ENCODE data around the gene SEMA6D.

Gene SEMA6D

DNA sequence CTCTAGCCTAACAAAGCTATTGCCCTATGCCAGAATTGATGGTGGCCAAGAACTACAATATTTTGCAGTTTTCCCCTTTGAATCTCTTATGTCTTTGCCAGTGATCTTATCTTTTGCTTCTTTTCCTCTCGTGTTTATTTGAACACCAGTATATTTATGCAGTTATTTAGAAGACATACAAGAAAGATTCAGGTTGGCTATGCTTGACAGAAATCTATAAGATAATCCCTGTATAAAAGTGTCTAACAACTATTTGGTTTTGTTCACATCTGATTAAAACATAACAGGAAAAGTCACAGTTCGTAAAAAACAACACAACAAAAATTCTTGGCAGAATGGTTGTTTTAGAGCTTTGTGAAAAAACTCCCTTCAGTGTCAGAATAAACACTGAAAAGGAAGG lies 63.7 kb downstream of the SEMA6D start:
- in situ Hi-C loops (cut with HindIII; ENCODE audit: low sequenced_read_pairs), result no loop called here

- in situ Hi-C loops (cut with HindIII; ENCODE audit: low sequenced_read_pairs), result no loop called here
Measured at GRCh38 chr15:47781527-47781926, 64.2 kb downstream of the SEMA6D start.

DNA sequence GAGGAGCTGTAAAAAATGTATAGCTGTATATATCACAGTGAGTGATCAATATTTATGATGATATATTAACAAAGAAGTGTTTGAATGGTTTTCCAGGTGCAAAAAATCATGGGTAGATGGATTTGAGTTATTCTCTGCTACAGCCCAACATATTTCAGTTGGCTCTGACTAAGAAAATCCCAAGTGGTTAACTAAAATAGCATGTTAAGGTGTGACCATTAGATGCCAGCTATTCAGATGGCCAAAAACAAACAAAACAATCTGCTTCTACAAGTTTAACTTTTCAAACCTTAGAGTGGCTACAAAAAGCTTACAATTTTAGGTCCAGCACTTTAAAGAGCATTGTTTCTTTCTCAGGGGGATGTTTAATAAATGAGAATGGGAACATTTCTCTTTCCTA lies 67.5 kb downstream of the SEMA6D start:
- in situ Hi-C loops (cut with HindIII; ENCODE audit: low sequenced_read_pairs), result no loop called here

GRCh38 chr15:47786371-47786770 lies 69.1 kb downstream of the SEMA6D start:
- in situ Hi-C loops (cut with HindIII; ENCODE audit: low sequenced_read_pairs), result no loop called here

DNA sequence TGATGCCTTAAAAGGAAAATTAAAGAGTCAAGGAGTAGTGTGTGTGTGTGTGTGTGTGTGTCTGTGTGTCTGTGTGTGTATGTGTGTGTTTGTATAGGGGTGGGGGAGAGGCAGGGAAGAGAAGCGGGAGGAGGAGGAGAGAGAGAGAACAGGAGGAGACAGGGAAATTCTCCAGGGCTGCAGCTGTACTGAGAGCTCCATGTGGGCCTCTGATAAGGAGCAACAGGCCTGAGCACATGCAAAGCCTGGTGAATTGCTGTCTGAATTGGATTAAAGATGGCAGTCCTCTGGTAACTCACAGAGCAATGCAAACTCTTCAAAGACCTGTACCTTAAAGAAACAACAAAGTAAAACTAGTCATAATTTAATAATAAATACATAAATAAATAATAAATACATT lies 70.6 kb downstream of the SEMA6D start:
- in situ Hi-C loops (cut with HindIII; ENCODE audit: low sequenced_read_pairs), result no loop called here

GRCh38 chr15:47788685-47789084 lies 71.4 kb downstream of the SEMA6D start:
- in situ Hi-C loops (cut with HindIII; ENCODE audit: low sequenced_read_pairs), result no loop called here

DNA sequence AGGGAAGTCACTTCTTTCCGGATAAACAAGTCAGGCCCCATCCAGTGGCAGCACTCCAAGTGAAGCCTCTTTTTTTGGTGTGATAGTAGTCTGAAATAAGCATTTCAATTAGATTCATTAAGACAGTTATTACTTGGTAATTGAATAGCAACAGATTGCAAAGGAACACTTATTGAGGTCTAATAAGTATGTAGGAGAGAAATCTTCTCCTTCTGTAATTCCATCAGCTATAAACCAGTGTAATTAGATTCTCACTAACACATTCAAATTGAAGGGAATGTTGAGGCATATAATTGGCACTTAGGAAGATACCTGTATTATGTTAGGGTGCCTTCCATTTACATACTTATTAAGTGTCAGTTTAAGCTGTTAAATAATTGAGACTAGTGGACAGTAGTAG lies 73.9 kb downstream of the SEMA6D start:
- in situ Hi-C loops (cut with HindIII; ENCODE audit: low sequenced_read_pairs), result no loop called here

- in situ Hi-C loops (cut with HindIII; ENCODE audit: low sequenced_read_pairs), result no loop called here
Measured at GRCh38 chr15:47792231-47792630, 74.9 kb downstream of the SEMA6D start.

GRCh38 chr15:47794252-47794914 lies 77.1 kb downstream of the SEMA6D start:
- in situ Hi-C loops (cut with HindIII; ENCODE audit: low sequenced_read_pairs), result no loop called here

GRCh38 chr15:47795864-47796263 lies 78.6 kb downstream of the SEMA6D start:
- in situ Hi-C loops (cut with HindIII; ENCODE audit: low sequenced_read_pairs), result no loop called here

- in situ Hi-C loops (cut with HindIII; ENCODE audit: low sequenced_read_pairs), result no loop called here
Measured at GRCh38 chr15:47796339-47796738, 79.0 kb downstream of the SEMA6D start.

DNA sequence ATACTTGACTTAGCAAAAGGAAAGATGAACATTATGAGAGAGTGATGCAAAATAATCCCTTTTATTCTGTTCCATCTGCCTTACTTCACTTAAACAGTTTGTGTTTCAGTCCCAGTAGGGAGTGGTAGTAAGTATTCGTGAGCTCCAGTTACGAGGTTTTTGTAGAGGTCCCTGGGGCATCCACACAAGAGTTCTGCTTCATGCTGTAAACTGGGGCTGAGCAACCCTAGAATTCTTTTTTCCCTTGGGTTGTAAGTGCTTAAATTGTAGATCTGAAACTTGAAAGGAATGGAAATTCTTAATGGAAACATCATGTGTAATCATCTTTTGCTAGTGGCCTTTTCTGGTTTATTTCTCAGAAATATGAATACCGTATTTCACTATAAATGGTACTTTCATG lies 79.5 kb downstream of the SEMA6D start:
- in situ Hi-C loops (cut with HindIII; ENCODE audit: low sequenced_read_pairs), result no loop called here

GRCh38 chr15:47801522-47801921 lies 84.2 kb downstream of the SEMA6D start:
- in situ Hi-C loops (cut with HindIII; ENCODE audit: low sequenced_read_pairs), result no loop called here

GRCh38 chr15:47802216-47802615 lies 84.9 kb downstream of the SEMA6D start:
- in situ Hi-C loops (cut with HindIII; ENCODE audit: low sequenced_read_pairs), result no loop called here

DNA sequence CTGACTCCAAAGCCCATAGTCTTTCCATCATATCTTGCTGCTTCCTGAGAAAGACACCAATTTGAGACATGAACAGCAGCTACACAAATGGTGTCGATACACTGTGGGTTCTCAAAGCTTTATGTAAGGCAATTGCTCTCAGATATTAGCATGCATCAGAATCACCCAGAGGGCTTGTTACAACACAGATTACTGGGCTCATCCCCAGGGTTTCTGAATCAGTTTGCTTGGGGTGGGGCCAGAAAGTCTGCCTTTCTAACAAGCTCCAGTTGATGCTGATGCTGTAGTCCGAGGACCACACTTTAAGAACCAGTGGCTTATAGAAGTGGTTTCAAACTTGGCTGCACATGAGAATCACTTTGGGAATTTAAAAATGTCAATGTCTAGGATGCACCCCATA lies 86.5 kb downstream of the SEMA6D start:
- in situ Hi-C loops (cut with HindIII; ENCODE audit: low sequenced_read_pairs), result no loop called here

GRCh38 chr15:47804733-47805132 lies 87.4 kb downstream of the SEMA6D start:
- in situ Hi-C loops (cut with HindIII; ENCODE audit: low sequenced_read_pairs), result no loop called here

DNA sequence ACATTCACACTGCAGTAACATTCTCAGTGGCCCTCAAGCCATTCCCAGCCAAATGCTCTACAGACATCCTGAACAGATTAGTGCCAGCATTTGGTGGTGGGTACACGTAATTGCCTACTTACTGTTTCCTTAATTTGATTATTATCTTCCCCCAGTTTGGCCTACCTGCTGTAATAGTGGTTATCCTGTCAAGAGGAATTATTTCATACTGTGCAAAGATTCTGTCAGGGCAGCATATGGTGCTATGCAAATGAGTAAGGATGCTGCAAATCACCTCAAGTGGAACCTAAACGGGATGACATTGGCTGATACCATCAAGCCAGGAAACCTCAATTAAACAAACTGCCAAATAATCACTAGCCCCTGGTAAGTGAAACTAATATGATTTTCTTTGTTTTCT lies 88.7 kb downstream of the SEMA6D start:
- in situ Hi-C loops (cut with HindIII; ENCODE audit: low sequenced_read_pairs), result no loop called here

DNA sequence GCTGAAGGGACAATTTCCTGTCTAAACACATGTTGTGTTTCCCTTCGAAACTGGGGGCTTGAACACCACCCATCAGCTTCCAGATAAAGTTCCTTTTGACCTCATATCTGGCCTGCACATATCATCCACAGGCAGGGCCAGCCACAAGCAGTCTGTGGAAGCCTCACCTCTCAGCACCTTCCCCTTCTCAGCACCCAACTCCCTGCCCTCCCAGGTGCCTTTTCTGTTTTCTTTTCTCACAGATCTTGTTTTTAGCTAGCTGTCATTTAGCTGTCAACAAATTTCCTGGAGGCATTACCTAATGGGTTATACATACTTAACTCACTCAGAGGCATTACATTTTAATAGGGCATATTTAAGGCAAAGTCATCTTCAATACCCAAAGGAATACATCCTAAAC lies 93.9 kb downstream of the SEMA6D start:
- in situ Hi-C loops (cut with HindIII; ENCODE audit: low sequenced_read_pairs), result no loop called here

DNA sequence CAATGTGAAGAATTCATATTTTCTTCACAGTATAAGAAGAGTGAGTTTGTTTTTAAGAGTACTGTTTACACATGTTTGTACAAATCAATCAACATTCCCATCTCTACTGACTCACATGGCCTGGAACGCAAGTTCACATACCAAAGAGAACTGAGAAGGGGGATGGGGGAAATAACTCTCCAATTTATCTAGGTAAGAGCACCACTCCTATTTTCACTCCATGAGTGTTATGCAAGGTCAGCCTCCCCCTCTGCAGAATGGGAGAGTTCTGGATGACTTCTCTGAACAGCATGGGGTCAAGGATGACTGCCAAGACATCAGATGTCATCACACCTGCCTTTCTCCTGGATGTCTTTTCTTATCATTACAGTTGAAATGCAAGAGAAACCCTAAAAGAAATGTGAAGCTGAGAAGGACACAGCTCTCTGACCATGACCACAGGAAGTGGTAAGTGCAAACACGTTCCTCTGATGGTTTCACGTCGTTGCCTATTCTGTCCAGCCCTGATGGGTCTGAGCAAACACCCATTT lies 95.2 kb downstream of the SEMA6D start:
- in situ Hi-C loops (cut with HindIII; ENCODE audit: low sequenced_read_pairs), result no loop called here

GRCh38 chr15:47813748-47814384 lies 96.6 kb downstream of the SEMA6D start:
- in situ Hi-C loops (cut with HindIII; ENCODE audit: low sequenced_read_pairs), result no loop called here

- in situ Hi-C loops (cut with HindIII; ENCODE audit: low sequenced_read_pairs), result no loop called here
Measured at GRCh38 chr15:47814620-47815019, 97.3 kb downstream of the SEMA6D start.

DNA sequence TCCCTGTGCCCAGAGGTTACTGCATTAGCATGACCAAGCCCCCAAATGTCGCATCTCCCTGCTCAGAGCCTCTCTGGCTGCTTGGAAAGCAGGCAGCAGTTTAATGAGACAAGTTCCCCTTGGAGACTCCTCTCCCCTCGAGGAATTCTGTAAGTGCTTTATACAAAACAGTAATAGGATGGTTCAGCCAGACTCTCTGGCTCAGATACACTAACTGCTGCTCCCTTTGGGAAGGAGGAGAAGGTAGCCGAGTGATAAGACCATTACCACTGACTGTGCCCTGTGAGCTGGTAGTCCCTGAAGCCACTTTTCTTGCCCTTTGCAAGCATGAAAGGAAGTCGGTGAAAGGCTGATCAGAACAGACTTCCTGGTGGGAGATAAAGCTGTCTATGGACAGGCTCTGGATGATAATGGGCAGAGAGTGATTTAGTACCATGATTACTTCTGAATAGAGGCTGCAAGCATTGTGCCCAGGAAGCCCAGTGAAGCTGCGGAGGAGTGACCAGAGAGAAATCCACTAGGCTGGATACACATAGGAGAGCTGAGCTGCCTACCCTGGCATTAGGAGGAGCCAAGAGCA lies 100.8 kb downstream of the SEMA6D start:
- in situ Hi-C loops (cut with HindIII; ENCODE audit: low sequenced_read_pairs), result no loop called here
